ENCODE results near the gene CPEB3. TPM values are rescaled to one million over a fixed set of nuclear protein-coding genes. Genes with fewer than 3 reads are reported as not detected.

Gene CPEB3
- total RNA-seq, 1 donor from 2014 or later, result 5.7 TPM

DNA sequence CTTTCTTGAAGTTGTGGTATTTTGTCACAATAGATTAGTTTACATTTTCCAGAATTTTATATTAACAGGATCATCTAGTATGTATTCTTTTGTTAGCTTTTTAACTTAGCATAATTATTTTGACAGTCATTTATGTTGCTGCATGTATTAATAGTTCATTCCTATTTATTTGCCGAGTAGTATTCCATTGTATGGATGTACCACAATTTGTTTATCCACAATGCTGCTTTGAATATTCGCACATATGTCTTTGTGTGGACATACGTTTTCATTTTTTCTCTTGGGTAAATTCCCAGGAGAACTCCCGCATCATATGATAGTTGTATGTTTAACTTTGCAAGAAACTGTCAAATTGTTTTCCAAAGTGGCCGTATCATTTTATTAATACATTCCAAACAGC is 115.7 kb downstream of the CPEB3 start:
- Histone ChIP-seq H3K27me3 (no peaks in the 10 kb centered on the region), H3K4me1 (no peaks in the 10 kb centered on the region), H3K27ac (no peak overlapping the region), H3K36me3 (no peaks in the 10 kb centered on the region), H3K4me3 (no peak overlapping the region), H3K9me3 (no peaks in the 10 kb centered on the region)
- intact Hi-C loops (cut with DNase I), result no loop called here
- no peak for DNase-seq
- TF ChIP-seq, protein P1, sequence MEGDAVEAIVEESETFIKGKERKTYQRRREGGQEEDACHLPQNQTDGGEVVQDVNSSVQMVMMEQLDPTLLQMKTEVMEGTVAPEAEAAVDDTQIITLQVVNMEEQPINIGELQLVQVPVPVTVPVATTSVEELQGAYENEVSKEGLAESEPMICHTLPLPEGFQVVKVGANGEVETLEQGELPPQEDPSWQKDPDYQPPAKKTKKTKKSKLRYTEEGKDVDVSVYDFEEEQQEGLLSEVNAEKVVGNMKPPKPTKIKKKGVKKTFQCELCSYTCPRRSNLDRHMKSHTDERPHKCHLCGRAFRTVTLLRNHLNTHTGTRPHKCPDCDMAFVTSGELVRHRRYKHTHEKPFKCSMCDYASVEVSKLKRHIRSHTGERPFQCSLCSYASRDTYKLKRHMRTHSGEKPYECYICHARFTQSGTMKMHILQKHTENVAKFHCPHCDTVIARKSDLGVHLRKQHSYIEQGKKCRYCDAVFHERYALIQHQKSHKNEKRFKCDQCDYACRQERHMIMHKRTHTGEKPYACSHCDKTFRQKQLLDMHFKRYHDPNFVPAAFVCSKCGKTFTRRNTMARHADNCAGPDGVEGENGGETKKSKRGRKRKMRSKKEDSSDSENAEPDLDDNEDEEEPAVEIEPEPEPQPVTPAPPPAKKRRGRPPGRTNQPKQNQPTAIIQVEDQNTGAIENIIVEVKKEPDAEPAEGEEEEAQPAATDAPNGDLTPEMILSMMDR (IDR thresholded peaks at IDR 0.05), result no peak
- no peak for ATAC-seq

GRCh38 chr10:92173996-92174395 is 116.9 kb downstream of the CPEB3 start:
- intact Hi-C loops (cut with DNase I), result no loop called here
- DNase-seq, result no peak
- no peak for ATAC-seq
- Histone ChIP-seq H3K36me3 (no peaks in the 10 kb centered on the region), H3K4me3 (no peak overlapping the region), H3K27ac (no peak overlapping the region), H3K27me3 (no peaks in the 10 kb centered on the region), H3K4me1 (no peaks in the 10 kb centered on the region), H3K9me3 (no peaks in the 10 kb centered on the region)
- TF ChIP-seq, protein P1 (IDR thresholded peaks at IDR 0.05), result no peak

DNA sequence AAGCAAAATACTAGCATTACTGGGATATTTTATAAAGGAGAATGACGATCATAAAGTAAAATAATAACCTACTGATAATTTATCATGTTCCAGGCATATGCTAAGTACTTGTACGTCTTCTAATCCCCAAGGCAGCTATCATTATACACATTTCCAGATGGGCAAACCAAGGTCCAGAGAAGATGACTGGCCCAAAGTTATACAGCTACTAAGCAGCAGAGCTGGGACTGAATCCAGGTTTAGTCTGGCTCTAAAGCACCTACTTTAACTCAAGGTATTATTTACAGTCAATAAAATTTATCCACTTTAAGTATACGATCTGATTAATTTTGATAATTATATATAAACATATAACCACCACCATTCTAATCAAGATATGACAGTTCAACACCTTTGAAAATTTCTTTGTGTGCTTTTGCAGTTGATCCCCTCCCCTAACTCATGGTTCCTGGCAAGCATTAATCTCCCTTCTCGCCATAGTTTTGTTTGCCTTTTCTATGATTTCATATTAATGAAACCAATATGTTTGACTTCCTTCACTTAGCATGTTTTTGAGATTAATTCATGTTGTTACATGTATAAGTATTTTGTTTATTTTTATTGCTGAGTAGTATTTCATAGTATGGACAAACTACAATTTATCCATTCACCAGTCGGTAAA is 126.7 kb downstream of the CPEB3 start:
- TF ChIP-seq, protein P1 (IDR thresholded peaks at IDR 0.05), result no peak
- no peaks in the 10 kb centered on the region for H3K4me1 ChIP-seq
- DNase-seq, result no peak
- peaks cover 3% of the 10 kb centered on the region for H3K9me3 ChIP-seq
- no peaks in the 10 kb centered on the region for H3K36me3 ChIP-seq
- no peak overlapping the region for H3K4me3 ChIP-seq
- intact Hi-C loops (cut with DNase I), result no loop called here
- ATAC-seq, result no peak
- H3K27me3 ChIP-seq, result no peaks in the 10 kb centered on the region
- no peak overlapping the region for H3K27ac ChIP-seq

- no peak for DNase-seq
- H3K9me3 ChIP-seq, result peaks cover 3% of the 10 kb centered on the region
- H3K27me3 ChIP-seq, result no peaks in the 10 kb centered on the region
- no peak for ATAC-seq
- H3K27ac ChIP-seq, result no peak overlapping the region
- no peaks in the 10 kb centered on the region for H3K4me1 ChIP-seq
- no peak overlapping the region for H3K4me3 ChIP-seq
- TF ChIP-seq, protein P1 (IDR thresholded peaks at IDR 0.05), result no peak
- no peaks in the 10 kb centered on the region for H3K36me3 ChIP-seq
- intact Hi-C loops (cut with DNase I), result no loop called here
Observed at GRCh38 chr10:92162541-92162940, 128.3 kb downstream of the CPEB3 start.

- ATAC-seq, result no peak
- TF ChIP-seq, protein P1 (IDR thresholded peaks at IDR 0.05), result no peak
- no peaks in the 10 kb centered on the region for H3K9me3 ChIP-seq
- H3K27ac ChIP-seq, result no peak overlapping the region
- no peaks in the 10 kb centered on the region for H3K36me3 ChIP-seq
- no peaks in the 10 kb centered on the region for H3K27me3 ChIP-seq
- H3K4me1 ChIP-seq, result peaks cover 3% of the 10 kb centered on the region
- intact Hi-C loops (cut with DNase I), result no loop called here
- no peak for DNase-seq
- no peak overlapping the region for H3K4me3 ChIP-seq
Observed at GRCh38 chr10:92156874-92157773, 133.8 kb downstream of the CPEB3 start.
